IPS-20b (cell line): ENCODE results near the gene DNAI2.
"Not testable (repeated sequence)": the region's sequence is repeated elsewhere in the genome, so short reads cannot be mapped to it uniquely, and the experiment has no call there.

ENCODE experiments used
- H3K27ac ChIP-seq: one replicate; pipeline ENCODE4 v1.5.1; 2013; ENCODE audit warnings: low read length
- H3K27me3 ChIP-seq: 2 replicates; pipeline ENCODE4 v1.6.1; 2013; ENCODE audit warnings: mild to moderate bottlenecking, low read length, inconsistent platforms; ENCODE audit not compliant: insufficient read depth
- H3K36me3 ChIP-seq: 2 replicates; pipeline ENCODE4 v1.6.1; 2013; ENCODE audit warnings: low read depth, mild to moderate bottlenecking, inconsistent platforms, low read length, moderate library complexity; ENCODE audit not compliant: insufficient read depth
- H3K4me1 ChIP-seq: 2 replicates; pipeline ENCODE4 v1.6.1; 2013; ENCODE audit warnings: mild to moderate bottlenecking, control low read depth, inconsistent platforms, low read length, moderate library complexity; ENCODE audit not compliant: insufficient read depth
- H3K4me3 ChIP-seq: 2 replicates; pipeline ENCODE4 v1.5.1; 2013; ENCODE audit warnings: mild to moderate bottlenecking, low read length, inconsistent platforms
- H3K9ac ChIP-seq: 2 replicates; pipeline ENCODE4 v1.6.1; 2013; ENCODE audit warnings: low read depth, mild to moderate bottlenecking, inconsistent platforms, low read length, moderate library complexity
- H3K9me3 ChIP-seq: 2 replicates; pipeline ENCODE4 v1.6.1; 2013; ENCODE audit warnings: mild to moderate bottlenecking, low read depth, low read length, inconsistent platforms; ENCODE audit not compliant: insufficient read depth

DNAI2 gene

DNA sequence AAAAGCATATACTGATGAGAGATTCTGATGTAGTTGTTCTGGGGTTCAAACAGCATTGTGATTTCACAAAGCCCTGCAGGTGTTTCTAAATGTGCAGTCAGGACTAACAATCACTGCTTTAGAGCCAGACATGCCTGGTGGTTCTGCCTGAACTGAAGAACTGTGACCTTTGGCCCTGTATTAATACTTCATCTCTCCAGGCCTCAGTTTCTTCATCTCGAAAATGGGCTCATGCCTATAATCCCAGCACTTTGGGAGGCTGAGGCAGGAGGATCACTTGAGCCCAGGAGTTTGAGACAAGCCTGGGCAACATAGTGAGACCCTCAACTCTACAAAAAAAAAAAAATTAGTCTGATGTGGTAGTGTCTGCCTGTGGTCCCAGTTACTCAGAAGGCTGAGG lies 3.9 kb downstream of the DNAI2 start:
- no peak overlapping the region for H3K4me3 ChIP-seq
- H3K9me3 ChIP-seq: no peaks in the 10 kb centered on the region
- peaks cover 4% of the 10 kb centered on the region; the same call in 1 of the 2 replicates for H3K4me1 ChIP-seq
- no peak overlapping the region for H3K9ac ChIP-seq
- peaks cover 22% of the 10 kb centered on the region for H3K27me3 ChIP-seq
- H3K27ac ChIP-seq: no peak overlapping the region
- no peaks in the 10 kb centered on the region for H3K36me3 ChIP-seq

DNA sequence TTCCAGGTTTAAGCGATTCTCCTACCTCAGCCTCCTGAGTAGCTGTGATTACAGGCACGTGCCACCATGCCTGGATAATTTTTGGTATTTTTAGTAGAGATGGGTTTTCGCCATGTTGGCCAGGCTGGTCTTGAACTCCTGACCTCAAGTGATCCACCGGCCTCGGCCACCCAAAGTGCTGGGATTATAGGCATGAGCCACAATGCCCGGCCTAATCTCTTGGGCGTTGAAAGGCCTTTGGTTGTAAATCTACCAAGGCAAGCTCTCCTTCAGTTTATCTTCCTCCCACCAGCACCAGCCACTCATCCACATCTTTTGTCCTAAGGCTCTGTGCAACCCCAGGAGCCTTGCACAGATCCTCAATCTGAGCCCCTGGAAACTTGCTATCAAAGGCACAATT lies 5.6 kb downstream of the DNAI2 start:
- H3K36me3 ChIP-seq, H3K9me3 ChIP-seq, H3K9ac ChIP-seq, H3K4me1 ChIP-seq, H3K4me3 ChIP-seq, H3K27ac ChIP-seq: not testable (repeated sequence)
- peaks cover 11% of the 10 kb centered on the region for H3K27me3 ChIP-seq

DNA sequence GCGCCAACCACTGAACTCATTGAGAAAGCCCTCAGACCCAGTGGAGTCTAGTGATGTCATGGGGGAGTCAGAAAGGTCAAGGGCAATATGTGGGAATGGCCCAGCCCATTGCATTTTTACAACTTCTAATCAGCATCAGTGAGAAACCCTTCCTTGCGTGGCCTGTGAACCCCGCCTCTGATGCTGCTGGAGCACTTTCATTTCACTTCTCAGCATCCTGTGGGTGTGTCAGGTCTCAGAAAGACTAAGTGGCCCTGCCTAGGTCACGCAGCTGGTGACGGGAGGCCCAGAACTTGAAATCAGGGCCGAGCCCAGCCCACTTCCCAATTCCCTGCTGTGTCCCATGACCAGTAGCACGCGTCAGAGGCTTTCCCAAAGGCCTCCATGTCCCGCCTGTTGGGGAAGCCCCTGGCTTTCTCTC lies 6.1 kb downstream of the DNAI2 start:
- peaks cover 6% of the 10 kb centered on the region for H3K27me3 ChIP-seq
- H3K4me1 ChIP-seq: no peaks in the 10 kb centered on the region

DNA sequence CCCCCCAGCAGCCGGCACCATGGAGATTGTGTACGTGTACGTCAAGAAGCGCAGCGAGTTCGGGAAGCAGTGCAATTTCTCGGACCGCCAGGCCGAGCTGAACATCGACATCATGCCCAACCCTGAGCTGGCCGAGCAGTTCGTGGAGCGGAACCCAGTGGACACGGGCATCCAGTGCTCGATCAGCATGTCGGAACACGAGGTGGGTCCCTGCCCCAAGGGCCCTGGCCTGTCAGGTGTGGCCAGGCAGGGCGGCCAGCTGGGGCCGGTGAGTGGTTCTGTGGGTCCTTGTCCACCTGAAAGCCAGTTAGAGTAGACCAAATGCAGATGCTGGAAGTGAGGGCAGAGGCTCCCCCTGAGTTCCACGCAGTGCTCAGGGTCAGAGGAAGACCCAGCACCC lies 7.8 kb downstream of the DNAI2 start:
- Histone ChIP-seq H3K4me1 (no peaks in the 10 kb centered on the region), H3K4me3 (no peak overlapping the region), H3K27me3 (no peaks in the 10 kb centered on the region), H3K36me3 (no peaks in the 10 kb centered on the region), H3K9ac (no peak overlapping the region), H3K9me3 (no peaks in the 10 kb centered on the region), H3K27ac (no peak overlapping the region)

More for the DNA sequence above, 6.1 kb downstream of the DNAI2 start:
- Histone ChIP-seq H3K9me3 (no peaks in the 10 kb centered on the region), H3K9ac (no peak overlapping the region), H3K27ac (no peak overlapping the region), H3K4me3 (no peak overlapping the region), H3K36me3 (no peaks in the 10 kb centered on the region)

DNA sequence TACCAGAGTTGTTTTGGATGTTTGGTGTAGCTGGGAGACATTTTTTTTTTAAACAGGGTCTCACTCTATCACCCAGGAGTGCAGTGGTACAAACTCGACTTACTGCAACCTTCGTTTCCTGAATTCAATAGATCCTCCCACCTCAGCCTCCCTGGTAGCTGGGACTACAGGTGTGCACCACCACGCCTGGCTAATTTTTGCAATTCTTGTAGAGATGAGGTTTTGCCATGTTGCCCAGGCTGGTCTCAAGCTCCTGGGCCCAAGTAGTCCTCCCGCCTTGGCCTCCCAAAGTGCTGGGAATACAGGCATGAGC lies 8.2 kb downstream of the DNAI2 start:
- H3K9ac ChIP-seq, H3K27me3 ChIP-seq, H3K9me3 ChIP-seq, H3K4me3 ChIP-seq, H3K36me3 ChIP-seq, H3K27ac ChIP-seq, H3K4me1 ChIP-seq: not testable (repeated sequence)

DNA sequence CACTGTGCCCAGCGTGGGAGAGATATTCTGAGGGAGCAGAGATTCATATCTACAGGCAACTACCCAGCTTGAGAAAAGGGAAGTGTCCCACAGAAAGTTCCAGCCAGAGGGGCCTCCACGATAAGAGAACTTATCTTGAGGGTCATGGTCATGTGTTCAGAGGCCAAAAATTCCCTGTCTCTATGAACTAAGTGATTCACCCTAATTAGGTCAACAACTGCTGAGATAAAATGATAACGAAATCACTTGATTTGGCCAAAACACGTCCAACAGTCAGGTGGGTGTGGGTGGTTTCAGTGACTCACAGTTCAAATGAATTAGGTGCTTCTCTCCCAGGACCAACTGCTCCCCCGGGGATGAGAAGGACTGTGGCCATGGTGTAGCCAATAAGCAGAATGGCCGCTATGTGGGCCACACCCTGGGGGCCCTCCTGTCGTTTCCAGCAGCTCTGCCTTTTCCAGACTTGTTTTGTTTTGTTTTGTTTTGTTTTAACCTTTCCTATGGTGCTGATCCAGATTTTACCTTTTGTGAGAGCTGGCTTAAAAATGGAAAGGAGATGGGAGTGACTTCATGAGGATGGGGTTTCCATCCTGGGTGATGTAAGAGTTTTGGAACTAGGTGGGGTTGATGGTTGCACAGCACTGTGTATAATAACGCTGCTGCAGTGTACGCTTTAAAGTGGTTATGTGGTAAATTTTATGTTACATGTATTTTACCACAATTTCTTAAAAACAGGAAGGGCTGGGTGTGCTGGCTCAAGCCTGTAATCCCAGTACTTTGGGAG lies 8.7 kb downstream of the DNAI2 start:
- Histone ChIP-seq H3K9ac (no peak overlapping the region), H3K36me3 (no peaks in the 10 kb centered on the region), H3K9me3 (no peaks in the 10 kb centered on the region)

DNA sequence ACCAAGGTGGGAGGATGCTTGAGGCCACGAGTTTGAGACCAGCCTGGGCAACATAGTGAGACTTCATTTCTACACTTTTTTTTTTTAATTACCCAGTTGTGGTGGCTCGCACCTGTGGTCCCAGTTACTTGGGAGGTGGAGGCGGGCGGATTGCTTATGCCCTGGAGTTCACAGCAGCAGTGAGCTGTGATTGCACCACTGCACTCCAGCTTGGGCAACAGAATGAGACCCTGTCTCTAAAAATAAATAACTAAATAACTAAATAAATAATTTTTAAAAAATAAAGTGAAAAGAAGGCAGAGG lies 9.3 kb downstream of the DNAI2 start:
- Histone ChIP-seq H3K27me3 (no peaks in the 10 kb centered on the region), H3K9me3 (no peaks in the 10 kb centered on the region), H3K27ac (no peak overlapping the region), H3K4me3 (no peak overlapping the region), H3K9ac (no peak overlapping the region), H3K4me1 (no peaks in the 10 kb centered on the region), H3K36me3 (no peaks in the 10 kb centered on the region)

More for the DNA sequence above, 8.7 kb downstream of the DNAI2 start:
- H3K4me1 ChIP-seq: no peaks in the 10 kb centered on the region
- H3K27ac ChIP-seq: no peak overlapping the region
- no peaks in the 10 kb centered on the region for H3K27me3 ChIP-seq
- no peak overlapping the region for H3K4me3 ChIP-seq

DNA sequence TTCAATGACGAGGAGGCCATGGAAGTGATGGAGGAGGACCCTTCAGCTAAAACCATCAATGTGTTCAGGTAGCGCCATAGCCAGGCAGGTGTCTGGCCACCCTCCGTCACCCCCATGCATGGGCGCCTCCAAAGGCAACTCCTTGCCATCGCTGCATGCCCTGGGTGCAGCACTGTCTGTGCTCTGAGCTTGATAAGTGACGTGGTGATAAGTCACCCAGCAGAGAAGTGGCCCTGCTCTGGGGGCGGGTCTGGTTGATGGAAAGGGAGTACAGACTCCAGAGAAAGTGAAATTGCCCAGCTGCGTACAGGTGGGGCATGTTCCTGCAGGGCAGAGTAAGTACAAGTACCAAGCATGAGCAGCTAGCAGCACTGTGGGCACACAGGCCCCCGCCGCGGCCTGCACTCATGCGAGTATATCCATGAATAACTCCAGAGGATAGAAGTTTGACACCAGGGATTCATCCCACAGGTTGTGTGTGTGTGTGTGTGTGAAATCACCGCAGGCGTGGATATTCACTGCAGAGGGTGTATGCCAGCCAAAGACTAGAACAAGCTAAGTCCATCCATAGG lies 13.1 kb downstream of the DNAI2 start:
- no peaks in the 10 kb centered on the region for H3K9me3 ChIP-seq
- H3K4me3 ChIP-seq: no peak overlapping the region
- no peak overlapping the region for H3K9ac ChIP-seq
- no peaks in the 10 kb centered on the region for H3K27me3 ChIP-seq
- H3K36me3 ChIP-seq: no peaks in the 10 kb centered on the region
- no peaks in the 10 kb centered on the region for H3K4me1 ChIP-seq
- no peak overlapping the region for H3K27ac ChIP-seq

DNA sequence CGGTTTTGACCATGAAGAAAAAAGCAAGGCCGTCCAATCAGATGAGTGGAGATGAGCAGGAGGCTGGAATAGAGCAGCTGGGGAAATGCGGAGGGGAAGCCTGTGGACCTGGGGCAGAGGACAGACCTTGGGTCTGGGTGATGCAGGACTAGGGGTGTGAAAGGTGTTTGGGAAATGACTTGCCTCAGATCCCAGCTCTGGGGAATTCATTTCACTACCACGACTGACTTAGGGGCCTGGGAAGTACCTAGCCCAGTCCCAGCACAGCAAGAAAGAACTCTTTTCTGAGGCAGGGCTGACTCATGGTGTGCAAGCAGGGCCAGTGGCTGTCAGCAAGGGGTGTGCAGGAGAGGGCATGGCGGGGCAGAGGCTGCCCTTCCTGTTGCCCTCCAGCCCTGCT lies 14.8 kb downstream of the DNAI2 start:
- no peaks in the 10 kb centered on the region for H3K9me3 ChIP-seq
- H3K27ac ChIP-seq: no peak overlapping the region
- no peaks in the 10 kb centered on the region for H3K36me3 ChIP-seq
- H3K4me1 ChIP-seq: no peaks in the 10 kb centered on the region
- H3K9ac ChIP-seq: no peak overlapping the region
- no peaks in the 10 kb centered on the region for H3K27me3 ChIP-seq
- H3K4me3 ChIP-seq: no peak overlapping the region

DNA sequence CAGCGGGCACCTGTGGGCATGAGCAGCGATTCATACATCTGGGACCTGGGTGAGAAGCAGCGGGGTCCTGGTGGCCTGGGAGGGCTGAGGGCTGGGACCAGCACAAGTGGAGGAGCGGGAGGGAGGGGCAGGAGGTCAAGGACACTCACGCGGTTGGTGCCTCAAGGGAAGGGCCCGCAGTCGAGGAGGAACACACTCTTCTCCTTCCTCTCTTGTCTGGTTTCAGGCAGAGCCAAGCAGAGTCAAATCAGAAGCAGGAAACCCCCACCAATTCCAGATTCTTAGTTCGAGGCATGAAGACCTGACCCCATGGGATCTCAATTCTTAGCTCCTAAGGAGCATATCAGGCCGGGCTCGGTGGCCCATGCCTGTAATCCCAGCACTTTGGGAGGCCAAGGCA lies 15.7 kb downstream of the DNAI2 start:
- Histone ChIP-seq H3K9me3 (no peaks in the 10 kb centered on the region), H3K36me3 (no peaks in the 10 kb centered on the region), H3K4me1 (no peaks in the 10 kb centered on the region), H3K4me3 (no peak overlapping the region), H3K9ac (no peak overlapping the region), H3K27me3 (no peaks in the 10 kb centered on the region), H3K27ac (no peak overlapping the region)

DNA sequence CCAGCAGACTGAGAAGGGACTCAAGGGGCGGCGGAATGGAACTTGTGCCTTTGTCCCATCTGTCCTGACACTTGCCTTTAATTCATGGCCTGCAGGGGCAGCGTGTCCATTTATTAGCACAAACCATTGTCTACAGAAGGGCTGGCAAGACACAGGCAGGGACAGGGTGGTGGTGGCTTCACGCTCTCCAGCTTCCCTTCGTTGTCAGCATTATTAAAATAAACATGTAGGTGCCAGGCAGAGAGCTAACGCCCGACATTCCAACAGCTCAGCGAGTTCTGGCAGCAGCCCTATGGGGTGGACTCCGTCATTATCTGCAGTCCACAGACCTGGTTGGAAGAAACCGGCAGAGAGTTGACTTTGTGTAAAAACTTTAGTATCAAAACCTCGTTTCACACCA lies 16.3 kb downstream of the DNAI2 start:
- Histone ChIP-seq H3K36me3 (no peaks in the 10 kb centered on the region), H3K4me1 (no peaks in the 10 kb centered on the region), H3K27me3 (no peaks in the 10 kb centered on the region), H3K9ac (no peak overlapping the region), H3K27ac (no peak overlapping the region), H3K9me3 (no peaks in the 10 kb centered on the region), H3K4me3 (no peak overlapping the region)

DNA sequence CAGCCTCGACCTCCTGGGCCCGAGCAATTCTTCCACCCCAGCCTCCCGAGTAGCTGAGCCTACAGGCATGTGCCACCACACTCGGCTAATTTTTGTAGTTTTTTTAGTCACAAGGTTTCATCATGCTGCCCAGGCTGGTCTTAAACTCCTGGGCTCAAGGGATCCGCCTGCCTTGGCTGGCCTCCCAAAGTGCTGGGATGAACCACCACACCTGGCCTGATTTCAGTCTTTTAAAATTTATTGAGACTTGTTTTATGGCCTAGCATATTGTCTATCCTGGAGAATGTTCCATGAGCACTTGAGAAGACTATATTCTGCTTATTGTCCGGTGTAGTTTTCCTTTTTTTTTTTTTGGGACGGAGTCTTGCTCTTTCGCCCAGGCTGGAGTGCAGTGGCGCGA lies 18.5 kb downstream of the DNAI2 start:
- H3K27me3 ChIP-seq: no peaks in the 10 kb centered on the region
- H3K4me3 ChIP-seq: no peak overlapping the region
- no peaks in the 10 kb centered on the region for H3K4me1 ChIP-seq
- H3K27ac ChIP-seq: no peak overlapping the region
- no peak overlapping the region for H3K9ac ChIP-seq
- H3K9me3 ChIP-seq: no peaks in the 10 kb centered on the region
- H3K36me3 ChIP-seq: no peaks in the 10 kb centered on the region
